HG03196 (cell line): ENCODE results near the gene PLEKHG1.

Experiments used
- ATAC-seq: cut with Tn5 transposase; IDR thresholded peaks from one replicate; pipeline ENCODE4 v1.9.1; 2021; ENCODE audit not compliant: unreplicated experiment

The PLEKHG1 gene

DNA sequence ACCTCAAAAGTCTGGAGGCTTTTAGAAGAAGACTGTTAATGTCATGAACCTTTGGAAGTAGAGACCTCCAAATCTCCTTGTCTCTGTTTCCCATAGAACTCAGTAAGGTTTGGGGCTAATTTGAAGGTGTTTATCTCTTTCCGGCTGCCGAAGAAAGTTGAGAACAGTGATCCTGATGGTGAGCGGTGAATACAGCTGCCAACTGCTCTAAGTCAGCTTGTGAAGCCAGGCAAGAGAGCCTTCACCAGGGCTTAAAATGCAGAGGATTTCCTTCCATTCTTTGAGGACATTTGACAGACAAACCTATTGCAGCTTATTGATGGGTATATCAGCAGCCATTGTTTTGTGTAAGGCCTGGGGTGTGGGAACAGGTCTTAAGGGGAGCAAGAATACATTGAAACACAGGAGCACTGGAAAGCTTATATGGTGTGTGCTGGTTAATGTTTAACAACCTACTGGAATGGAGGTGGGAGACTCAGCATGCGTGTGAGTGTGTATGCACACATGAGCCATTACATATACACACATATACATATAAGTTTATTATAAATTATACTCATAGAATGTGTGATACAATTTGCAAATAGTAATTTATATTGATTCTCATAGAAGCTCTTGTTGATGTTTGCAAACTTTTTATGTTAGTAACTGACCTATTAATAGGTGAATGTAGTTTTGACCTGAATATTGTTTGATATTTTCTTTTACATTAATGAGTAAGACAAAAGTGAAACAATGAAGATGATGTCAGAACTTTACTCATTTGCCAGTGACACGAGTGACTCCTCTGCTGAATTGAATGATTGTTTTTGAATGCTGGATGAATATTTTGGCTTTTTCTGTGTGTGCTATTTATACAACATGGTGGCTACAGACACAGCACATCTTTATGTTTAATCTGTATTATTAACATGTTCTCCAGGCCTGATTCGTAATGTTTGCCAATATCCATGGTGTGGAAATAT is 18.1 kb downstream of the PLEKHG1 start:
- ATAC-seq: no peak

DNA sequence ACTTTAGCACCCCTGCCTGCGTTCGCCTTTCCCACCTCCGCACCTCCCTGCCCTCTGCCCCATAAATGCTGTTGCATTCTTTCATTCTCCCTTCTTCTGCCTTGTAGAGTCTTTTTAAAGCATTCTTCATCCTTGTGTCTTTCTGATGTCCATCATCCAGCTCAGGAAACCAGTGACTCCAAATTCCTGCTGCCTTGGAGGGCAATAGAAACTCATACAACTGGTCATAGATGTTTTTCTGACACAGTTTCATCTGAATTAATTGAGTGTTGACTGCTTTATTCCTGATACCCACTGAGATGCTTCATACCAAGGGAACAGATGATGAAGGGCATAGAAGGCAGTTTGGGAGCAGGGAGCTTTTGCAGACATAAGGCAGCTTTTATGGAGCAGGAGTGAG is 19.6 kb downstream of the PLEKHG1 start:
- ATAC-seq: no peak

DNA sequence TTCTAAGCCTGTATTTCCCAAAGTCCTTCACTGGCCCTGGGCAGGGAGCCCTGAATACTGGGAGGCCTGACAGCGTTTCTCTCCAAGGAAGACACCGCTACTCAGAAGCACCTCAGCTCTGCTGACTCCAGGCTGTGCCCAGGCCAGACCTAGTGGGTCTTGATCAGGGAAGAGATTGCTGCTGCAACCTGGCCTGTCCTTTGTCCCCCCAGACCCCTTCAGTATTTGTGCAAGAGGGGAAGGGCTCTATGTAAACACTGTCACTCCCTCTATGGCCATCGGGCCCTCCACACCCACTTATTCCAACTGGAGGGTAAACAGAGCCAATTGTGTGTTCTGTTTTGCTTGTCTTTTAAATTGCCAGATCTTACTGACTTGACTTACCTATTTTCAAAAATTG is 20.6 kb downstream of the PLEKHG1 start:
- no peak for ATAC-seq

DNA sequence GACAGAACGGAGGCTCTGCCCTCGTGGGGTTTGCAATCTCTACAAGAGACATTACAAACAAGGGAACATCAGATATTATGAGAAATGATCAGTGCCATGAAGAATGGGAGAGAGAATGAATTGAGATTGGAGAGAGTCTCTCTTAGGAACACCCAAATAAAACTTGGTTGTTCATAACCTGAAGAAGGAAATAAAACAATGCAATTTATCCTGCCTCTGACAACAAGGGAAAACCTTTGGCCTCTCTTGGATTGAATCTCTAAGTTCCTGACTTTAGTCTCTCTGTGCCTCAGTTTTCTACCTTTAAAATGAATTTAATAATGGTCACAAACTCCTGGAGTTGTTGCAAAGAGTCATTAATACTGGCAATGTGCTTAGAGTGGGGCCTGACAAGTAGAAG is 21.1 kb downstream of the PLEKHG1 start:
- ATAC-seq: no peak

- no peak for ATAC-seq
Observed at GRCh38 chr6:150622476-150622875, 22.8 kb downstream of the PLEKHG1 start.

- peak; percentile 95 for ATAC-seq
Observed at GRCh38 chr6:150622941-150623874, 23.5 kb downstream of the PLEKHG1 start.

DNA sequence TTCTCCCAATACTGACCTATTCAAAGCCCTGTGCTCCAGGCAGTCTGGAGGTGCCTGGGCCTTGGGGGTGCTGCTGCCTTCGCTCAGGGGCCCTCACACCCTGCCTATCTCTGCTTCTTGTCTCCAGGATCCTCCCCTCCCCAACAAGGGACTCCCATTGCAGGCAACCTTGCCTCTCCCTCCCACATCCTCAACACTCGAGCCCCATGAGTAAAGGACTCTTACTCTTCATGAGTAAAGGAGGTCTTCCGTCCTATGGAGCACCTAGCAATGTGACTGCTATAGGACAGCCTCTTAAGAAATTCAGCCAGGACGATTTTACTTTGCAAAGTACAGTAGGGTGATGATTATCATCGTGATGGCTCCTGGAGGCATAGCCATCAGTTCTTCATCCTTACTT is 24.5 kb downstream of the PLEKHG1 start:
- no peak for ATAC-seq

DNA sequence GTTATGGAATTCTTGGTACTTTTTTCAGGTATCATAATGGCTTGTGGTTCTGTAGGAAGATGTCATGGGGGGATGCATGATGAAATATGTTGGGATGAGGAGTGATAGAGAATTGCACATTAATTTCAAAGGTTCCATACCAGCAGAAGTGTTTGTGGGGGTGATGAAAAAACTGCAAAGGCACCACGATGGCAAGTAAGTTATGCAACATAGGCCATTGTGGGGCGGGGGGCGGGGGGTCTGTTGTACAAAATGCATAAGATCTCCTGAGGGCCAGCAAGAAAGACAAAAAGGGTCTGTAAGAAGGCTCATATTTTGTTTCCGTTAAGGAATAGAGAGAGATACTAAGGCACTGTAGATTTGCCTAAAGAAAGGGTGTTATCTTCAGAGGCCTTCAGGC is 26.2 kb downstream of the PLEKHG1 start:
- no peak for ATAC-seq

- no peak for ATAC-seq
Observed at GRCh38 chr6:150627154-150627553, 27.5 kb downstream of the PLEKHG1 start.

DNA sequence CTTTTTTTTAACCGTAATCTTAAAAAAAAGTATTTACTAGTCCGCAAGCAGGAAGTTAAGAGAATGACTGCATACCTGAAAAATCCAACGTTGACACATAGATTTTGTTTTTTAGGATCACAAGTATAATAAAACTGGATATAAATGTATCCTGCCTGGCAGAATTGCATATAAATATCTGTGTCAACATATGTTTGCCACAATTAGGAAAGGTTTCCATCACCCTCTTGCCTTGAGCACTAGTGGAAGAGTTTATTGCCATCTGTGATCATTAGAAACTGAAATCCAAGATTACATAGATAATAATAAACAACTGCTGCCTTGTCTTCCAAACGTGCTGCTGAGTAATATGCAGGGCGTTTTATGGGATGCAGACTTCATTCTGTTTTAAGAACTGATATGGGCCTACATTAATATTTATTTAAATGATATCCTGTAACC is 27.9 kb downstream of the PLEKHG1 start:
- ATAC-seq: no peak

DNA sequence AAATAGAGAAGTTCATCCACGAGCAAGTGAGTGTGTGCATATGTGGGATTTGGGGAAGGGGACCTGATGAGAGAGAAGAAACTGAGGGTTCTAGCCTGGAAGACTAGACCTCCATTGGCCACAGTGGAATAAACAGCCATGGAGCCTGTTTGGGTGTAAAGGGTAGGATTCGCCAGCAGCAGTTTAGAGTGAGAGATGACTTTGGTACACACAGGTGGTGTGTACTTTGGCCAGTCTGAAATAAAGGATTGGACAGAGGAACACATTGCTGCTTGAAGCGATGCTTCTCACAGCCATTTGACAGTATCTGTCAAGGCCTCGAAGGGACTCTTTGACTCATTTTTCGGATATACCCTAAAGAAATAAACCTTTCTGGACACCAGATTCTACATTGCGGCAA is 29.2 kb downstream of the PLEKHG1 start:
- ATAC-seq: no peak

DNA sequence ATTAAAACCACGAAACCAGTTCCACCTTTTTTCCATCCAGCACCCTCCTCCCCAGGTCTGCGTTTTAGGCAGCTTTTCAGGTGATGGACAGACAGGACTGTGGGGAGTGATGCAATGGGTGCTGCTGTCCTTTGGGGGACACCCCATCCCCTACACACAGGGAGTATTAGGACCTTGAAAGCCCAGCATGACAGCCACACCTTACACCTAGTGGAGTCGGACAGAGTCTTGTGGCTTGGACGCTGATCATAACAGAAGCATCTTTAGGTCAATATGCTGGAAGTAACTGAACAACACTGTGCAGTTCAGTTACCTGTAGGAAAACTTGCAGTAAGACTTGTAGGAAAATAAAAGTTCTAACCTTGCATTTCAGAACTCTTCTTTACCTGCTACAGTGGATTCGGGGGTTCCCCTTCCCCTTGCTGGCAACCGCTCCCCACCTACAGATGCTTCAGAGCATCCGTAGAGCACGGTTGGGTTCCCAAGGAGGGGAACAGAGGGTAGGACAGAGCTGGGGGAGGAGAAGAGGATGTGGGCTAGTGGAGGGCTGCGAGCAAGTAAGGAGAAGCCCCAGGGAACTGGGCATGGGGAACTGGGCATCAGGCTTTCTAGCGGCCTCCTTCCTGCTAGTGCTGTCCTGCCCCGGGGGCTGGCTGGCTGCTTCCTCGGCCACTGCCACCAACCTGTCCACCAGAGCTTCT is 31.7 kb downstream of the PLEKHG1 start:
- ATAC-seq: peak; percentile 39

DNA sequence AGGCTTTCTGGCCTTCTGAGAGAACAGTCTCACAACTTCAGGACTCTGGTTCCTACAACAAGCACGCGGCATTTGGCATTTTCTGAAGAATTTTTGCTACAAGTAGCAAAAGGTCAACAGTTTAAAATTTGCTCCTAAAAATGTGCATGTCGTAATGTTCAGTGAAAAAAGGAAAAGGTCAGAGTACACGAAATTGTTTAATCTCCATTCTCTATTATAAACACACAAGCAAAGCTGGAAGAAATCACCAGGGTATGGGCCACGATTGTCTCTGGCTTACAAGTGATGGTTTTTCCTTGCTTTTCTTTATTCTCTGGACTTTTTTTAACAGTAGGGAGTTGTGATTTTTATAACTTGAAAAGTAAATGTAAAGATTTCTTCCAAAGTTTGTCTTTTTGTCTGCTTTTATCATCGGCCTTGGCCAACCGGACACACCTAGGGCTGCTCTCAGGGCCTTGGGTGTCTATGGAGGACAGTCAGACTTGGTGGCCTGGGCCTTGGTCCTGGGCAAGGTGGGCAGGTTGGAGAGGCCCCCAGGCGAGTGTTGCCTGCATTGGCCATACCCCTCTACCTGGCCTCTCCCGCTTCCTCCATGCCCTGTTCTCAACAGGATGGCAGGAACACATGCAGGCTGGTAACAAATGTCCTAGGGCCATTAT is 32.4 kb downstream of the PLEKHG1 start:
- no peak for ATAC-seq

DNA sequence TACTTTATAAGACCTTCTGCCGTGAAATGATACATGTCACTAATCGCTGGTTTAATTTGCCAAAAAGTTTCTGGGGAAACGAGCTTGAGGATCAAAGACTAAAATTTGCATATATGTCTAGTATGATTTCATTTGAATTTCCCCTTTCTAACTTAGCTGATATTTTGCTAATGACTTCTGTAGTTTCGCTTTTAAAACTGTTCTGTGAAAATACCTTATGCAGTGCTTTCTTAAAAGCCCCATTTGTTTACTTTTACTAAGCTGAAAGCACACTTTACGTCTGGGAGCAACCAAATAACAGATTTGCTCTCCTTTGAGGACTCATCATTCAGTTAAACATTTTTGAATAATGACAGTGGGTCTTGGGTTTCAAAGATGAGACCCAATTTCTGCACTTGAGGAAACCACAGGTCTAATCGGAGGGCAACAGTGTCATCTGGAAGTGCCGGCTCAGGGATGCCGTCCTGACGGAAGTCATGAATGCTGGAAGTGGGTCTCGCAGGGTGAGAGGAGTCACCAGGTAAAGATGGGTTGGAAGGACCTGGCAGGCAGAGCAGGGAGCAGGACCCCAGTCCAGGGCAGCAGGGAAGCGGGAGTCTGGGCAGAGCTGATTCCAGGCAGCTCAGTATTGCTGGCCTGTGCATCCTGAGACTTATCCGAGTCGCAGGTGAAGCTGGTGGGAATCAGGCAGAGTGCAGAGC is 33.2 kb downstream of the PLEKHG1 start:
- ATAC-seq: no peak

DNA sequence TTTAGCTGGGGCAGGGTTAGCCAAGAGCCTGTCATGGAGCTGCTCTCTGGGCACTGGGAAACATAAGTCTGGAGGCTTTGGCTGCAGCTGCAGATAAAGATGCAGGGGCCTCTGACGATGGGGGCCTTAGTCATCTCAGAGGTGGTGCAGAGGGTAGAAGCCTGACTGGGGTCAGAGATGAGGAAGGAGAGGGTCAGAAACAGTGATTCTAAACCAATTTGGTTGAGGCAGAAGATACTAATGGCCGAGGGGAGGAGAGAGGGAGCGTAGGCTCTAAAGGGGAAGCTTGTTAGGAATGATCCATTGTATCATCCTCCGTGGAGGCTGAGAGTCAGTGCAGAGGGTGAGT is 33.8 kb downstream of the PLEKHG1 start:
- no peak for ATAC-seq

DNA sequence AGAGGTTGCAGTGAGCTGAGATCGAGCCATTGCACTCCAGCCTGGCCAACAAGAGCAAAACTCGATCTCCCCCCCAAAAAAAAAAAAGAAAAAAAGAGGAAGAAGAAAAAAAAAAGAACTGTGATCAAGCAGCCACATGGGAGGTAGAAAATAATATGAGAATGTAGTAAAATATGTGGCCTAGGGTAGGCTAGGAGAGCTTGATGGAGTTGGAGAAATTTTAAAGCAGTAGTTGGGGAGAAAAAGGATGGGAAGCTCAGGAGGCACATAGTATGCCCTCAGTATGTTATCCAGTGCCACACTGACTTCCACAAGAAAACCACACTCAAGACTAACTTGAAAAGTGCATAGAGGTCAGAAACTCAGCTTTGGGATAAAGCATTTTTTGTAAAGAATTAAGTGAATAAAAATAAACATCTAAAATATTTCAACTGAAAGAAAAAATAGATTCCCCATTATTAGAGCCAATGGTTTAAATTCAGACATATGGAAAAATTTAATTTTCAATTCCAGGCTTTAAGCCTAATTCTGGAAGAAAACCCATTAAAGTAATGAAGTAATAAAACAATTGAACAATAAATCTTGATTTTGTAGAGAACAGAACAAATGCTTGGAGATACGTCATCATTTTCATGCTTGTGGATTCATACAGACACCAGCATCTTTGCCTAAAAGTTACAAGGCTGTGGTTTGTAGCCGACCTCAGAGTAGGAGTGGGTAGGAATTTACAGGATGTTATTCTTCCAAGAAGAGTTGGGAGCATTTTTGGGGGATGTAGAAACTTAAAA is 34.7 kb downstream of the PLEKHG1 start:
- ATAC-seq: no peak

DNA sequence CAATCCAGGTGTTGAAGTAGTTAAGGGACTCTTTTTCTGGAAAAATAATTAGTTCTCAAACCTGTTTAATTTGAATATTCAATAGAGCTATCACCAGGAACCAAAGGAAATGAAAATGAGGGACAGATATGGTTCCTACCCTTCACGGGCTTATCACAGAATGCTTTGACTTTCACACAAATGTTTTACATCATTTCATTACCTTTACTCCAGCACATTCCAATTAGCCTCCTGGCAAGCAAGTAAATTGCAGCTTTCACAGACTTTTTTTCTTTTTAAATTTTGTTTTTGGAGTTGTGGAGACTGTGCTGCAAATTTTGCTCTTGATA is 35.2 kb downstream of the PLEKHG1 start:
- ATAC-seq: no peak

GRCh38 chr6:150635906-150636514 is 36.3 kb downstream of the PLEKHG1 start:
- ATAC-seq: no peak

DNA sequence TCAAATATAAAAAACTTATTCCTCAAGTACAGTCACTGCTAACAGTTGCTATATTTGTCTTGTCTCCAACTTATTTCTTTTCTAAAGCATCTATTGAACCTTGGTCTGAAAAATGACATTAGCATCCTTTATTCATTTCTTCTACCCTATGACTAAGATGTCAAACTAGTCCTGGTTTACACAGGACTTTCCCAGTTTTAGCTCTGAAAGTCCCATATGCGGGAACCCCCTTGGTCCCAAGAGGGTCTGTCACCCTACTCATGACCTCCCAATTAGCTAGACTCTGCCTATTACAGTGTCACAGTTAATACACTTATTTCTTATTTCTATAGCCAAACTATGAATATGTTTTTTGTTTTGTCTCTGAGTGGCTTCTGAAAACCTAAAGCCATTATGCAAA is 37.1 kb downstream of the PLEKHG1 start:
- ATAC-seq: no peak
